Ishikawa (cell line): Measurements from ENCODE around the gene PPIG.

ENCODE experiments used
- CEBPB ChIP-seq: IDR thresholded peaks from 2 replicates; pipeline ENCODE4 v1.6.1; 2012
- CREB1 ChIP-seq: IDR thresholded peaks from 2 replicates; pipeline ENCODE4 v1.6.1; 2012; ENCODE audit warnings: low read depth
- EGR1 ChIP-seq: IDR thresholded peaks from 2 replicates; pipeline ENCODE4 v1.6.1; 2012
- EP300 ChIP-seq: IDR thresholded peaks from 2 replicates; pipeline ENCODE4 v1.6.1; 2012; ENCODE audit warnings: borderline replicate concordance
- FOXM1 ChIP-seq: IDR thresholded peaks from 2 replicates; pipeline ENCODE4 v1.6.1; 2012; ENCODE audit warnings: low read depth, borderline replicate concordance
- NFIC ChIP-seq: IDR thresholded peaks from 2 replicates; pipeline ENCODE4 v1.6.1; 2012
- RAD21 ChIP-seq: IDR thresholded peaks from 2 replicates; pipeline ENCODE4 v1.6.1; 2012; ENCODE audit warnings: low read depth
- TAF1 ChIP-seq: IDR thresholded peaks from 2 replicates; pipeline ENCODE4 v1.6.1; 2012; ENCODE audit warnings: low read depth, mild to moderate bottlenecking
- TCF12 ChIP-seq: IDR thresholded peaks from 2 replicates; pipeline ENCODE4 v1.6.1; 2012; ENCODE audit warnings: low read depth
- TEAD4 ChIP-seq: IDR thresholded peaks from 2 replicates; pipeline ENCODE4 v1.6.1; 2012
- USF1 ChIP-seq: IDR thresholded peaks from 2 replicates; pipeline ENCODE4 v1.6.1; 2012
- YY1 ChIP-seq: IDR thresholded peaks from 2 replicates; pipeline ENCODE4 v1.6.1; 2012; ENCODE audit warnings: low read depth
- ZBTB7A ChIP-seq: IDR thresholded peaks from 2 replicates; pipeline ENCODE4 v1.6.1; 2012; ENCODE audit warnings: low read depth
- TF ChIP-seq, protein P1 (sequence below): IDR thresholded peaks from 2 replicates; pipeline ENCODE4 v1.6.1; 2012
- TF ChIP-seq, protein P2 (sequence below): IDR thresholded peaks from 2 replicates; pipeline ENCODE4 v1.6.1; 2012; ENCODE audit warnings: low read depth, mild to moderate bottlenecking

Gene PPIG

GRCh38 chr2:169667583-169667982 lies 83.4 kb downstream of the PPIG start:
- TF ChIP-seq, protein P1, sequence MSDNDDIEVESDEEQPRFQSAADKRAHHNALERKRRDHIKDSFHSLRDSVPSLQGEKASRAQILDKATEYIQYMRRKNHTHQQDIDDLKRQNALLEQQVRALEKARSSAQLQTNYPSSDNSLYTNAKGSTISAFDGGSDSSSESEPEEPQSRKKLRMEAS = no peak

DNA sequence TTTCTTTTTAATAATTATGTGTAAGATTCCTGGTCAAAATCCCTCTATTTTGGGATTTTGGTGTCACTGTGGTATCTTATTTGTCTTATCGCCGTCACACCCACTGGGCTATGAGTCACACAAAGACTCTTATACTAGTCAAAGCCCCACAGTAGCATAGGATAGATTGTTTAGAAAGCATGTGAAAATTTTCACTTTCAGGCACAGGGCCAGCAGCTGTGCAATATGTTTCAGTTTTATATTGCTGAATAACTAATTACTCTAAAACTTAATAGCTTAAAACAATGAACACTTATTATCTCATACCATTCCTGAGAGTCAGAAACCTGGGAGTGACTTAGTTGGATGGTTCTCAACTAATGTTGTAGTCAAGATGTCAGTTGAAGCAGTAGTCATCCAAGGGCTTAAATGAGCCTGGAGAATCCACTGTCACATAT lies 86.1 kb downstream of the PPIG start:
- TF ChIP-seq NFIC (peak; percentile 31; the same call in 1 of the 2 replicates), FOXM1 (no peak), CEBPB (no peak)

GRCh38 chr2:169670937-169671336 lies 86.8 kb downstream of the PPIG start:
- no peak for TF ChIP-seq EP300
- TF ChIP-seq, protein P1 = no peak
- TF ChIP-seq TEAD4 = no peak
- TF ChIP-seq CREB1 = no peak
- no peak for TF ChIP-seq NFIC
- no peak for TF ChIP-seq TCF12
- no peak for TF ChIP-seq YY1
- TF ChIP-seq ZBTB7A = no peak
- no peak for TF ChIP-seq RAD21
- TF ChIP-seq TAF1 = no peak
- TF ChIP-seq FOXM1 = no peak

GRCh38 chr2:169672406-169672805 lies 88.3 kb downstream of the PPIG start:
- no peak for TF ChIP-seq YY1
- TF ChIP-seq, protein P1 = no peak
- no peak for TF ChIP-seq TCF12
- TF ChIP-seq FOXM1 = no peak
- no peak for TF ChIP-seq RAD21
- no peak for TF ChIP-seq NFIC

- TF ChIP-seq TAF1 = no peak
- no peak for TF ChIP-seq USF1
- no peak for TF ChIP-seq CEBPB
- no peak for TF ChIP-seq EP300
- TF ChIP-seq TEAD4 = no peak
- TF ChIP-seq, protein P2, sequence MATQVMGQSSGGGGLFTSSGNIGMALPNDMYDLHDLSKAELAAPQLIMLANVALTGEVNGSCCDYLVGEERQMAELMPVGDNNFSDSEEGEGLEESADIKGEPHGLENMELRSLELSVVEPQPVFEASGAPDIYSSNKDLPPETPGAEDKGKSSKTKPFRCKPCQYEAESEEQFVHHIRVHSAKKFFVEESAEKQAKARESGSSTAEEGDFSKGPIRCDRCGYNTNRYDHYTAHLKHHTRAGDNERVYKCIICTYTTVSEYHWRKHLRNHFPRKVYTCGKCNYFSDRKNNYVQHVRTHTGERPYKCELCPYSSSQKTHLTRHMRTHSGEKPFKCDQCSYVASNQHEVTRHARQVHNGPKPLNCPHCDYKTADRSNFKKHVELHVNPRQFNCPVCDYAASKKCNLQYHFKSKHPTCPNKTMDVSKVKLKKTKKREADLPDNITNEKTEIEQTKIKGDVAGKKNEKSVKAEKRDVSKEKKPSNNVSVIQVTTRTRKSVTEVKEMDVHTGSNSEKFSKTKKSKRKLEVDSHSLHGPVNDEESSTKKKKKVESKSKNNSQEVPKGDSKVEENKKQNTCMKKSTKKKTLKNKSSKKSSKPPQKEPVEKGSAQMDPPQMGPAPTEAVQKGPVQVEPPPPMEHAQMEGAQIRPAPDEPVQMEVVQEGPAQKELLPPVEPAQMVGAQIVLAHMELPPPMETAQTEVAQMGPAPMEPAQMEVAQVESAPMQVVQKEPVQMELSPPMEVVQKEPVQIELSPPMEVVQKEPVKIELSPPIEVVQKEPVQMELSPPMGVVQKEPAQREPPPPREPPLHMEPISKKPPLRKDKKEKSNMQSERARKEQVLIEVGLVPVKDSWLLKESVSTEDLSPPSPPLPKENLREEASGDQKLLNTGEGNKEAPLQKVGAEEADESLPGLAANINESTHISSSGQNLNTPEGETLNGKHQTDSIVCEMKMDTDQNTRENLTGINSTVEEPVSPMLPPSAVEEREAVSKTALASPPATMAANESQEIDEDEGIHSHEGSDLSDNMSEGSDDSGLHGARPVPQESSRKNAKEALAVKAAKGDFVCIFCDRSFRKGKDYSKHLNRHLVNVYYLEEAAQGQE = no peak
- no peak for TF ChIP-seq YY1
- TF ChIP-seq FOXM1 = no peak
- TF ChIP-seq, protein P1 = no peak
These were observed 89.0 kb downstream of the PPIG start for GRCh38 chr2:169673106-169673505.

- TF ChIP-seq YY1 = no peak
- no peak for TF ChIP-seq USF1
- TF ChIP-seq ZBTB7A = no peak
- TF ChIP-seq, protein P1 = no peak
- TF ChIP-seq EGR1 = no peak
- TF ChIP-seq NFIC = no peak
- TF ChIP-seq, protein P2 = no peak
- no peak for TF ChIP-seq TEAD4
- no peak for TF ChIP-seq TAF1
- no peak for TF ChIP-seq RAD21
- TF ChIP-seq FOXM1 = no peak
These were observed 89.8 kb downstream of the PPIG start for GRCh38 chr2:169673921-169674320.

DNA sequence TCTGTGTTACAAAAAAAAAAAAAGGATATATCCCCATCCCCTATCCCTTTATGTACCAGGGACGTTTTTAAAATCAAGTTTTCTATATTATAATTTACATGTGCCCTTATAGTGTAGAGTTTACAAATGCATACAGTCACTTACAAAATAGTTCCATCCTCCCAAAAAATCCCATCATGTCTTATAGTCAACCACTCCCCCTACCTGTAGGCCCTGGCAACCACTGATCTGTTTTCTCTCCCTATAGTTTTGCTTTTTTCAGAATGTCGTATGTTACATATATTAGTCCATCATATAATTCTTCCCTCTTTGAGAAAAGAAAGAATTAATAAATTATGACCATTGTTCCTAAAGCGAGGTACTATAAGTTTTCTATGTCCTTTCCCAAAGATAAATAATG lies 92.2 kb downstream of the PPIG start:
- no peak for TF ChIP-seq NFIC
- peak; percentile 36 for TF ChIP-seq RAD21
